Measurements from ENCODE around the gene TEKT1. TPM values are rescaled to one million over a fixed set of nuclear protein-coding genes. Genes with fewer than 3 reads are reported as not detected.
"Not testable (repeated sequence)": the region's sequence is repeated elsewhere in the genome, so short reads cannot be mapped to it uniquely, and the experiment has no call there.

Gene TEKT1
- total RNA-seq, 1 experiment from 2014 or later, result not detected

DNA sequence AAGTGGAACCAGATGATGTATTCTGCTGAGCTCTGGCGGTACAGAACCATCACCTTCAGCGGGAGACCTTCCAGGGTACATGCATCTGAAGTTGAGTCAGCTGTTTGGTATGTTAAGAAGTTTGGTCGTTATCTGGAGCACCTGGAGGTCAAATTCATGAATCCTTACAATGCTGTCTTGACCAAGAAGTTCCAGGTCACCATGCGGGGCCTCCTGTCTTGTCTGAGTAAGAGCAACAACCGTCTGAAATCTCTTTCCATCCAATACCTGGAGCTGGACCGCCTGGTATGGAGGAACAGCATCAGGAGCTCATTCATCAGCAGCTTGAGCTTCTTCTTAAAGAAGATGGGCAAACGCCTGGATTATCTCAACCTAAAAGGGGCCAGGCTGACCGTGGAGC is 51.5 kb downstream of the TEKT1 start:
- Mint-ChIP-seq H3K36me3 (ENCODE audit: insufficient read depth, unreplicated experiment) (peaks cover 6% of the 10 kb centered on the region), H3K9me3 (ENCODE audit: unreplicated experiment) (no peaks in the 10 kb centered on the region), H3K4me1 (ENCODE audit: insufficient read depth, unreplicated experiment) (peaks cover 5% of the 10 kb centered on the region), H3K27ac (ENCODE audit: low read depth, unreplicated experiment) (no peak overlapping the region), H3K27me3 (ENCODE audit: insufficient read depth, unreplicated experiment) (no peaks in the 10 kb centered on the region), H3K4me3 (ENCODE audit: unreplicated experiment) (no peak overlapping the region)
- POLR2A ChIA-PET, result interaction anchor here (1.6 kb wide), 1 partner anchor 10 kb away, joined by 5 read pairs; no protein-coding TSS in a partner anchor
- CTCF ChIA-PET, result interaction anchor here (0.7 kb wide), 1 partner anchor 20 kb away, joined by 3 read pairs; no protein-coding TSS in a partner anchor
- DNase-seq (ENCODE audit: unreplicated experiment), result no peak
- TF ChIP-seq, protein P1, sequence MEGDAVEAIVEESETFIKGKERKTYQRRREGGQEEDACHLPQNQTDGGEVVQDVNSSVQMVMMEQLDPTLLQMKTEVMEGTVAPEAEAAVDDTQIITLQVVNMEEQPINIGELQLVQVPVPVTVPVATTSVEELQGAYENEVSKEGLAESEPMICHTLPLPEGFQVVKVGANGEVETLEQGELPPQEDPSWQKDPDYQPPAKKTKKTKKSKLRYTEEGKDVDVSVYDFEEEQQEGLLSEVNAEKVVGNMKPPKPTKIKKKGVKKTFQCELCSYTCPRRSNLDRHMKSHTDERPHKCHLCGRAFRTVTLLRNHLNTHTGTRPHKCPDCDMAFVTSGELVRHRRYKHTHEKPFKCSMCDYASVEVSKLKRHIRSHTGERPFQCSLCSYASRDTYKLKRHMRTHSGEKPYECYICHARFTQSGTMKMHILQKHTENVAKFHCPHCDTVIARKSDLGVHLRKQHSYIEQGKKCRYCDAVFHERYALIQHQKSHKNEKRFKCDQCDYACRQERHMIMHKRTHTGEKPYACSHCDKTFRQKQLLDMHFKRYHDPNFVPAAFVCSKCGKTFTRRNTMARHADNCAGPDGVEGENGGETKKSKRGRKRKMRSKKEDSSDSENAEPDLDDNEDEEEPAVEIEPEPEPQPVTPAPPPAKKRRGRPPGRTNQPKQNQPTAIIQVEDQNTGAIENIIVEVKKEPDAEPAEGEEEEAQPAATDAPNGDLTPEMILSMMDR (IDR thresholded peaks at IDR 0.05; ENCODE audit: unreplicated experiment), result no peak
- no TSS peak for BruUV-seq (replicated peaks)
- intact Hi-C loops (cut with micrococcal nuclease), result no loop called here

DNA sequence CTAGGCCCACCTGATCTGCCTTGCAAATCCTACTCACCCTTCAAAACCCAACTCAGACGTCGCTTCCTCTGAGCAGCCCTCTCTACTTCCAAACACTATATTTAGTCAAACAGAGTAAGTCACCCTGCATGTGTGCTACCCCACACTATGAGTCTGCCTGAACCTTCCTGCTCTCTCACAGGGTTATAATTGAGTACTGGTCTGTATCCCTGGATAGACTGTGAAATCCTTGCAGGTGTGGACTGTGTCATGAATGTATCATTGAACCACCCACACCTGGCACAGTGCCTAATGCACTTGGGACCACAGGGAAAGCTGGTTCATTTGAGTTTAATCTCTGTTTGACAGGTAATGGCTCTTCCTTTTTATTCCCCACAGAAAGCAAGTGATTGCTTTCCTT is 52.1 kb downstream of the TEKT1 start:
- ChIA-PET POLR2A (interaction anchor here (1.6 kb wide), 1 partner anchor 10 kb away, joined by 5 read pairs; no protein-coding TSS in a partner anchor), CTCF (no interaction called here)
- Mint-ChIP-seq H3K27me3 (ENCODE audit: insufficient read depth, unreplicated experiment) (no peaks in the 10 kb centered on the region), H3K36me3 (ENCODE audit: insufficient read depth, unreplicated experiment) (peaks cover 6% of the 10 kb centered on the region), H3K4me1 (ENCODE audit: insufficient read depth, unreplicated experiment) (peaks cover 5% of the 10 kb centered on the region), H3K4me3 (ENCODE audit: unreplicated experiment) (no peak overlapping the region), H3K27ac (ENCODE audit: low read depth, unreplicated experiment) (no peak overlapping the region), H3K9me3 (ENCODE audit: unreplicated experiment) (no peaks in the 10 kb centered on the region)
- TF ChIP-seq, protein P1 (IDR thresholded peaks at IDR 0.05; ENCODE audit: unreplicated experiment), result no peak
- BruUV-seq (replicated peaks), result no TSS peak
- DNase-seq (ENCODE audit: unreplicated experiment), result no peak
- intact Hi-C loops (cut with micrococcal nuclease), result no loop called here

DNA sequence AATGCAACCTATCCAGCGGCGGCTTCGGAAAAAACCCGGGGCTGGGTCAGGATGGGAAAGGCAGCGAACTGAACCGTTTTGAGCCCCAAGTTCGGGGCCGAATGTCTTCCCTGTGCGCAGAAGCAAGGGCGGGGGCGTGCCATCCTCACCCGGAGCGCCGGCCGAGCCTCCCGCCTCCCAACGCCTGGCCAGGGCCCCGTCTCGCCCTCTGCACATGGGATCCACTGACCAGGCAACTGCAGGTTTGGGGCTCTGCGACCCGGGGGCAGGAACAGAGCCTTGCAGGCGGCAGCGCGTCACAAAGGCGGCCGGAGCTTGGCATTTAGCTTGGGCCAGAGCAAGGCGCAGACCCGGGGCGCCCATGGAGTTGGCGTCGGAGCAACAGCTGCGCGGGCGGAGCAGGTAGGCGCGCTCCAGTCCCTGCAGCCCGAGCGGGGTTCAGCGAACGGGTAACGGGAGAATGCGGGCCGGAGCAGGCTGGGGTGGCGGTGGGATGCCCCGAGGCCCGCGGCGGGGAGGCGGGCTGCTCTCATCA is 55.6 kb downstream of the TEKT1 start, which contains the start of gene FBXO39:
Gene FBXO39 (plus strand): TSS at position 345 of the 535 bp plus-strand sequence. CDS start 3,654 bp downstream, outside the sequence.
- H3K36me3 Mint-ChIP-seq (ENCODE audit: insufficient read depth, unreplicated experiment), result peaks cover 6% of the 10 kb centered on the region
- BruUV-seq (replicated peaks), result no TSS peak
- POLR2A ChIA-PET, result no interaction called here
- no peaks in the 10 kb centered on the region for H3K27me3 Mint-ChIP-seq (ENCODE audit: insufficient read depth, unreplicated experiment)
- peaks cover 5% of the 10 kb centered on the region for H3K4me1 Mint-ChIP-seq (ENCODE audit: insufficient read depth, unreplicated experiment)
- H3K4me3 Mint-ChIP-seq (ENCODE audit: unreplicated experiment), result no peak within 1 kb of the TSS
- H3K9me3 Mint-ChIP-seq (ENCODE audit: unreplicated experiment), result no peaks in the 10 kb centered on the region
- no peak for DNase-seq (ENCODE audit: unreplicated experiment)
- intact Hi-C loops (cut with micrococcal nuclease), result no loop called here
- CTCF ChIA-PET, result interaction anchor here (0.9 kb wide), 1 partner anchor 68 kb away, joined by 3 read pairs; no protein-coding TSS in a partner anchor
- TF ChIP-seq, protein P1 (IDR thresholded peaks at IDR 0.05; ENCODE audit: unreplicated experiment), result no peak
- no peak within 1 kb of the TSS for H3K27ac Mint-ChIP-seq (ENCODE audit: low read depth, unreplicated experiment)

DNA sequence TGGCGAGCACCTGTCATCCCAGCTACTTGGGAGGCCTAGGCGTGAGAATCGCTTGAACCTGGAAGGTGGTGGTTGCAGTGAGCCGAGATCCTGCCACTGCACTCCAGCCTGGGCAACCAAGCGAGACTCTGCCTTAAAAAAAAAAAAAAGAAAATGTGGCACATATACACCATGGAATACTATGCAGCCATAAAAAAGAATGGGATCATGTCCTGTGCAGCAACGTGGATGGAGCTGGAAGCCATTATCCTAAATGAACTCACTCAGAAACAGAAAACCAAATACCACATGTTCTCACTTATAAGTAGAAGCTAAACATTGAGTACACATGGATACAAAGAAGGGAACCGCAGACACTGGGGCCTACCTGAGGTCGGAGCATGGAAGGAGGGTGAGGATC is 56.6 kb downstream of the TEKT1 start:
- DNase-seq (ENCODE audit: unreplicated experiment); H3K4me3 Mint-ChIP-seq (ENCODE audit: unreplicated experiment); H3K9me3 Mint-ChIP-seq (ENCODE audit: unreplicated experiment); H3K36me3 Mint-ChIP-seq (ENCODE audit: insufficient read depth, unreplicated experiment); POLR2A ChIA-PET; H3K27me3 Mint-ChIP-seq (ENCODE audit: insufficient read depth, unreplicated experiment); CTCF ChIA-PET; BruUV-seq (replicated peaks); intact Hi-C loops (cut with micrococcal nuclease); H3K27ac Mint-ChIP-seq (ENCODE audit: low read depth, unreplicated experiment); H3K4me1 Mint-ChIP-seq (ENCODE audit: insufficient read depth, unreplicated experiment): not testable (repeated sequence)
